Left lobe of liver (tissue), 2 donors: ENCODE results near the gene ARHGEF17. TPM values are rescaled to one million over a fixed set of nuclear protein-coding genes. Genes with fewer than 3 reads are reported as not detected.
A peak's percentile ranks its signal among the peaks of the same experiment; 100 is the strongest.

Experiments used
- ATAC-seq: fragments of 200-7000 bp; cut with Tn5 transposase; one replicate; pipeline ENCODE4 v1.9.1; 2020; ENCODE audit warnings: mild to moderate bottlenecking, moderate library complexity
- DNase-seq: peaks from one replicate; pipeline ENCODE4 v3.0.0-alpha.2; 2020; ENCODE audit warnings: low spot score
- total RNA-seq: library from RNA; stranded (reverse); gene quantifications from one replicate; pipeline ENCODE4 v1.2.1, GENCODE V29; 2021
- donor health status: DM: no; HTN: no; CAD: no; lungs with moderate emphysema.
- donor health status: DM: no; HTN: yes; CAD: no.

The ARHGEF17 gene
- total RNA-seq, 1 donor from 2014 or later: 6.8 TPM

GRCh38 chr11:73326929-73327811 is 19.1 kb downstream of the ARHGEF17 start:
- ATAC-seq: no peak

GRCh38 chr11:73327812-73328364 is 19.8 kb downstream of the ARHGEF17 start:
- no peak for ATAC-seq
- no peak for DNase-seq

More at GRCh38 chr11:73326929-73327811, 19.1 kb downstream of the ARHGEF17 start:
- no peak for DNase-seq

- DNase-seq (no peak), ATAC-seq (no peak)
Observed at GRCh38 chr11:73330569-73331093, 22.6 kb downstream of the ARHGEF17 start.

- DNase-seq: no peak
- ATAC-seq: no peak
Observed at GRCh38 chr11:73331138-73331916, 23.3 kb downstream of the ARHGEF17 start.

- ATAC-seq: no peak
- no peak for DNase-seq
Observed at GRCh38 chr11:73333173-73333572, 25.1 kb downstream of the ARHGEF17 start.

- ATAC-seq (no peak), DNase-seq (no peak)
Observed at GRCh38 chr11:73333640-73334383, 25.7 kb downstream of the ARHGEF17 start.

GRCh38 chr11:73334384-73335203 is 26.5 kb downstream of the ARHGEF17 start:
- ATAC-seq (peak; percentile 34), DNase-seq (peak; percentile 60)

- ATAC-seq: peak; percentile 92
Observed at GRCh38 chr11:73335204-73335923, 27.3 kb downstream of the ARHGEF17 start.

GRCh38 chr11:73337846-73338245 is 29.8 kb downstream of the ARHGEF17 start:
- ATAC-seq: no peak
- DNase-seq: no peak

More at GRCh38 chr11:73335204-73335923, 27.3 kb downstream of the ARHGEF17 start:
- DNase-seq: peak; percentile 82

- ATAC-seq: peak; percentile 11
Observed at GRCh38 chr11:73338279-73338678, 30.2 kb downstream of the ARHGEF17 start.

GRCh38 chr11:73340164-73340563 is 32.1 kb downstream of the ARHGEF17 start:
- DNase-seq (no peak), ATAC-seq (no peak)

More at GRCh38 chr11:73338279-73338678, 30.2 kb downstream of the ARHGEF17 start:
- no peak for DNase-seq

- DNase-seq (no peak), ATAC-seq (peak; percentile 42)
Observed at GRCh38 chr11:73342633-73343032, 34.6 kb downstream of the ARHGEF17 start.

- DNase-seq (no peak), ATAC-seq (no peak)
Observed at GRCh38 chr11:73343076-73343873, 35.2 kb downstream of the ARHGEF17 start.

GRCh38 chr11:73344191-73344607 is 36.1 kb downstream of the ARHGEF17 start:
- DNase-seq (no peak), ATAC-seq (no peak)

GRCh38 chr11:73345481-73346160 is 37.5 kb downstream of the ARHGEF17 start:
- ATAC-seq (no peak), DNase-seq (no peak)

- no peak for DNase-seq
- ATAC-seq: no peak
Observed at GRCh38 chr11:73346186-73346935, 38.3 kb downstream of the ARHGEF17 start.

- DNase-seq: no peak
- ATAC-seq: no peak
Observed at GRCh38 chr11:73347067-73347466, 39.0 kb downstream of the ARHGEF17 start.
